Measurements from ENCODE around the gene JUN. TPM values are rescaled to one million over a fixed set of nuclear protein-coding genes. Genes with fewer than 3 reads are reported as not detected.

The JUN gene
- total RNA-seq, 1 experiment from 2014 or later = 15.9 TPM

GRCh38 chr1:58813801-58814200 is 30.0 kb upstream of the JUN start:
- DNase-seq (ENCODE audit: low spot score) = no peak
- Mint-ChIP-seq H3K27ac (no peak overlapping the region), H3K4me1 (peaks cover 40% of the 10 kb centered on the region), H3K36me3 (no peaks in the 10 kb centered on the region), H3K4me3 (no peak overlapping the region), H3K9me3 (no peaks in the 10 kb centered on the region), H3K27me3 (ENCODE audit: low read depth) (peaks cover 26% of the 10 kb centered on the region)
- no peak for ATAC-seq
- CTCF ChIA-PET = interaction anchor here (0.6 to 1.5 kb wide), 4 partner anchors 11 to 886 kb away, joined by 3 to 7 read pairs (median 5); partner anchors contain the start of gene JUN
- POLR2A ChIA-PET = interaction anchor here (0.6 to 1.2 kb wide), 4 partner anchors 15 to 483 kb away, joined by 3 to 5 read pairs (median 4); partner anchors contain the start of genes FGGY and JUN
- TF ChIP-seq OVOL2 (CRISPR knock-in tag; IDR thresholded peaks at IDR 0.05; ENCODE audit: borderline replicate concordance) (no peak), PRRX2 (CRISPR knock-in tag; IDR thresholded peaks at IDR 0.05) (no peak), ZNF396 (CRISPR knock-in tag; IDR thresholded peaks at IDR 0.05; ENCODE audit: borderline replicate concordance) (no peak), SP1 (CRISPR knock-in tag; conservative IDR thresholded peaks at IDR 0.05) (no peak), GRHL2 (CRISPR knock-in tag; IDR thresholded peaks at IDR 0.05; ENCODE audit: insufficient replicate concordance, severe bottlenecking) (no peak), ZNF232 (CRISPR knock-in tag; IDR thresholded peaks at IDR 0.05) (no peak), SMAD4 (CRISPR knock-in tag; IDR thresholded peaks at IDR 0.05) (no peak), USF2 (CRISPR knock-in tag; IDR thresholded peaks at IDR 0.05) (no peak), ZNF317 (CRISPR knock-in tag; IDR thresholded peaks at IDR 0.05; ENCODE audit: borderline replicate concordance, low read depth) (no peak), IRF2 (CRISPR knock-in tag; IDR thresholded peaks at IDR 0.05; ENCODE audit: borderline replicate concordance, low read depth) (no peak), ZNF138 (CRISPR knock-in tag; conservative IDR thresholded peaks at IDR 0.05) (no peak), ZNF281 (CRISPR knock-in tag; IDR thresholded peaks at IDR 0.05) (no peak), NR2C2 (CRISPR knock-in tag; IDR thresholded peaks at IDR 0.05) (no peak), ELF4 (CRISPR knock-in tag; IDR thresholded peaks at IDR 0.05; ENCODE audit: low read depth) (no peak), ZNF671 (CRISPR knock-in tag; IDR thresholded peaks at IDR 0.05) (no peak), ERG (CRISPR knock-in tag; IDR thresholded peaks at IDR 0.05) (no peak), ZNF219 (CRISPR knock-in tag; IDR thresholded peaks at IDR 0.05; ENCODE audit: borderline replicate concordance) (no peak), STAT6 (CRISPR knock-in tag; conservative IDR thresholded peaks at IDR 0.05; ENCODE audit: low read depth) (no peak), CBFB (CRISPR knock-in tag; IDR thresholded peaks at IDR 0.05; ENCODE audit: low read depth) (no peak), E2F5 (CRISPR knock-in tag; IDR thresholded peaks at IDR 0.05) (no peak)
